Stimulated activated naive B cell treated with anti-CD40 and anti-IgM and Interleukin-4, amounts not matched to agents 10 μg/mL and 1 μg/mL and 100 μg/mL, for 72 hours (primary cell): ENCODE results near the gene ROBO1.

Experiments used
- ATAC-seq, 2 donors: fragments of 150-1000 bp; cut with Tn5 transposase; replicated peaks; 2 replicates each; pipeline ENCODE4 v1.10.0; 2021; ENCODE audit warnings: moderate library complexity in 1 of 2
- DNase-seq: peaks from one replicate; pipeline ENCODE4 v3.0.0; 2021
- H3K27ac Mint-ChIP-seq: one replicate; pipeline ENCODE4 v1.8.0; 2022; ENCODE audit warnings: mild to moderate bottlenecking, mixed read lengths
- H3K27me3 Mint-ChIP-seq, 2 donors: one replicate each; pipeline ENCODE4 v1.8.0; 2022; ENCODE audit warnings: mixed read lengths in 2 of 2
- H3K36me3 Mint-ChIP-seq, 2 donors: one replicate each; pipeline ENCODE4 v1.8.0; 2022; ENCODE audit warnings: mixed read lengths in 2 of 2, mild to moderate bottlenecking in 1 of 2
- H3K4me1 Mint-ChIP-seq, 2 donors: one replicate each; pipeline ENCODE4 v1.8.0; 2022; ENCODE audit warnings: mixed read lengths in 2 of 2, mild to moderate bottlenecking in 1 of 2
- H3K4me3 Mint-ChIP-seq, 2 donors: one replicate each; pipeline ENCODE4 v1.8.0; 2022; ENCODE audit warnings: mild to moderate bottlenecking in 2 of 2, mixed read lengths in 2 of 2, moderate library complexity in 1 of 2
- H3K9me3 Mint-ChIP-seq, 2 donors: one replicate each; pipeline ENCODE4 v1.8.0; 2022; ENCODE audit warnings: mixed read lengths in 2 of 2, mild to moderate bottlenecking in 1 of 2

ROBO1 gene

GRCh38 chr3:79423417-79423816, 344.4 kb downstream of the ROBO1 start:
- Mint-ChIP-seq H3K27ac (no peak overlapping the region), H3K4me3 (no peak overlapping the region), H3K9me3 (peaks cover 1 to 3% of the 10 kb centered on the region in 2 donors), H3K4me1 (no peaks in the 10 kb centered on the region), H3K27me3 (no peaks in the 10 kb centered on the region), H3K36me3 (no peaks in the 10 kb centered on the region)
- no peak for DNase-seq
- no peak for ATAC-seq

- no peaks in the 10 kb centered on the region for H3K27me3 Mint-ChIP-seq
Measured at GRCh38 chr3:79421273-79421672, 346.5 kb downstream of the ROBO1 start.

GRCh38 chr3:79418855-79419621, 348.8 kb downstream of the ROBO1 start:
- Mint-ChIP-seq H3K9me3 (peaks cover 1 to 4% of the 10 kb centered on the region in 2 donors), H3K27me3 (no peaks in the 10 kb centered on the region), H3K4me1 (no peaks in the 10 kb centered on the region), H3K36me3 (no peaks in the 10 kb centered on the region), H3K27ac (no peak overlapping the region), H3K4me3 (no peak overlapping the region)
- ATAC-seq (no peak), DNase-seq (no peak)

More at GRCh38 chr3:79421273-79421672, 346.5 kb downstream of the ROBO1 start:
- H3K4me3 Mint-ChIP-seq, result no peak overlapping the region
- no peak for ATAC-seq
- no peak overlapping the region for H3K27ac Mint-ChIP-seq
- H3K9me3 Mint-ChIP-seq, result peaks cover under 1 to 1% of the 10 kb centered on the region in 2 donors
- H3K4me1 Mint-ChIP-seq, result no peaks in the 10 kb centered on the region
- DNase-seq, result no peak
- H3K36me3 Mint-ChIP-seq, result no peaks in the 10 kb centered on the region

- Mint-ChIP-seq H3K4me3 (no peak overlapping the region), H3K27ac (no peak overlapping the region), H3K4me1 (no peaks in the 10 kb centered on the region), H3K27me3 (no peaks in the 10 kb centered on the region), H3K9me3 (peaks cover 1 to 4% of the 10 kb centered on the region in 2 donors), H3K36me3 (no peaks in the 10 kb centered on the region)
- DNase-seq, result no peak
- ATAC-seq, result no peak
Measured at GRCh38 chr3:79415356-79415755, 352.4 kb downstream of the ROBO1 start.

- Mint-ChIP-seq H3K36me3 (no peaks in the 10 kb centered on the region), H3K9me3 (peaks cover 1 to 4% of the 10 kb centered on the region in 2 donors), H3K4me3 (no peak overlapping the region), H3K4me1 (no peaks in the 10 kb centered on the region), H3K27me3 (no peaks in the 10 kb centered on the region), H3K27ac (no peak overlapping the region)
- no peak for ATAC-seq
- no peak for DNase-seq
Measured at GRCh38 chr3:79414806-79415205, 353.0 kb downstream of the ROBO1 start.

- Mint-ChIP-seq H3K27me3 (no peaks in the 10 kb centered on the region), H3K36me3 (no peaks in the 10 kb centered on the region), H3K4me3 (no peak overlapping the region), H3K27ac (no peak overlapping the region), H3K9me3 (peaks cover 1 to 4% of the 10 kb centered on the region in 2 donors), H3K4me1 (no peaks in the 10 kb centered on the region)
- DNase-seq (no peak), ATAC-seq (no peak)
Measured at GRCh38 chr3:79414035-79414434, 353.8 kb downstream of the ROBO1 start.

- Mint-ChIP-seq H3K4me3 (no peak overlapping the region), H3K9me3 (peaks cover 1 to 4% of the 10 kb centered on the region in 2 donors), H3K27ac (no peak overlapping the region), H3K36me3 (no peaks in the 10 kb centered on the region), H3K4me1 (no peaks in the 10 kb centered on the region), H3K27me3 (no peaks in the 10 kb centered on the region)
- DNase-seq (no peak), ATAC-seq (no peak)
Measured at GRCh38 chr3:79412537-79412936, 355.3 kb downstream of the ROBO1 start.

- Mint-ChIP-seq H3K4me3 (no peak overlapping the region), H3K4me1 (no peaks in the 10 kb centered on the region)
Measured at GRCh38 chr3:79410617-79411016, 357.2 kb downstream of the ROBO1 start.

GRCh38 chr3:79410136-79410535, 357.7 kb downstream of the ROBO1 start:
- H3K9me3 Mint-ChIP-seq, result peaks cover 0 to 3% of the 10 kb centered on the region in 2 donors
- no peak for ATAC-seq

More at GRCh38 chr3:79410617-79411016, 357.2 kb downstream of the ROBO1 start:
- ATAC-seq (no peak), DNase-seq (no peak)
- Mint-ChIP-seq H3K36me3 (no peaks in the 10 kb centered on the region), H3K27me3 (no peaks in the 10 kb centered on the region), H3K9me3 (peaks cover 0 to 3% of the 10 kb centered on the region in 2 donors), H3K27ac (no peak overlapping the region)

GRCh38 chr3:79406175-79406574, 361.6 kb downstream of the ROBO1 start:
- no peak for DNase-seq
- no peak overlapping the region for H3K4me3 Mint-ChIP-seq
- no peak for ATAC-seq
- no peaks in the 10 kb centered on the region for H3K4me1 Mint-ChIP-seq
- peaks cover 0 to 2% of the 10 kb centered on the region in 2 donors for H3K9me3 Mint-ChIP-seq
- H3K36me3 Mint-ChIP-seq, result no peaks in the 10 kb centered on the region
- H3K27ac Mint-ChIP-seq, result no peak overlapping the region
- no peaks in the 10 kb centered on the region for H3K27me3 Mint-ChIP-seq

More at GRCh38 chr3:79410136-79410535, 357.7 kb downstream of the ROBO1 start:
- Mint-ChIP-seq H3K27me3 (no peaks in the 10 kb centered on the region), H3K4me3 (no peak overlapping the region), H3K36me3 (no peaks in the 10 kb centered on the region), H3K4me1 (no peaks in the 10 kb centered on the region), H3K27ac (no peak overlapping the region)
- no peak for DNase-seq

GRCh38 chr3:79405183-79405582, 362.6 kb downstream of the ROBO1 start:
- no peaks in the 10 kb centered on the region for H3K27me3 Mint-ChIP-seq
- no peak for ATAC-seq
- no peaks in the 10 kb centered on the region for H3K36me3 Mint-ChIP-seq

GRCh38 chr3:79396595-79396994, 371.2 kb downstream of the ROBO1 start:
- no peak overlapping the region for H3K4me3 Mint-ChIP-seq
- no peaks in the 10 kb centered on the region for H3K27me3 Mint-ChIP-seq
- no peaks in the 10 kb centered on the region for H3K4me1 Mint-ChIP-seq
- peaks cover 0 to 6% of the 10 kb centered on the region in 2 donors for H3K9me3 Mint-ChIP-seq
- ATAC-seq (no peak), DNase-seq (no peak)
- H3K27ac Mint-ChIP-seq, result no peak overlapping the region
- H3K36me3 Mint-ChIP-seq, result no peaks in the 10 kb centered on the region

More at GRCh38 chr3:79405183-79405582, 362.6 kb downstream of the ROBO1 start:
- DNase-seq, result no peak
- peaks cover 0 to 2% of the 10 kb centered on the region in 2 donors for H3K9me3 Mint-ChIP-seq
- no peaks in the 10 kb centered on the region for H3K4me1 Mint-ChIP-seq
- H3K4me3 Mint-ChIP-seq, result no peak overlapping the region
- no peak overlapping the region for H3K27ac Mint-ChIP-seq

GRCh38 chr3:79392479-79392878, 375.3 kb downstream of the ROBO1 start:
- no peaks in the 10 kb centered on the region for H3K27me3 Mint-ChIP-seq
- H3K4me1 Mint-ChIP-seq, result no peaks in the 10 kb centered on the region
- no peaks in the 10 kb centered on the region for H3K9me3 Mint-ChIP-seq
- no peak overlapping the region for H3K4me3 Mint-ChIP-seq
- no peaks in the 10 kb centered on the region for H3K36me3 Mint-ChIP-seq
- ATAC-seq (no peak), DNase-seq (no peak)
- no peak overlapping the region for H3K27ac Mint-ChIP-seq

- Mint-ChIP-seq H3K9me3 (no peaks in the 10 kb centered on the region), H3K4me3 (no peak overlapping the region), H3K36me3 (no peaks in the 10 kb centered on the region), H3K27ac (no peak overlapping the region), H3K27me3 (no peaks in the 10 kb centered on the region), H3K4me1 (no peaks in the 10 kb centered on the region)
- no peak for DNase-seq
- ATAC-seq, result no peak
Measured at GRCh38 chr3:79390352-79390751, 377.4 kb downstream of the ROBO1 start.

GRCh38 chr3:79385211-79385610, 382.6 kb downstream of the ROBO1 start:
- Mint-ChIP-seq H3K36me3 (no peaks in the 10 kb centered on the region), H3K9me3 (peaks cover 0 to 4% of the 10 kb centered on the region in 2 donors), H3K4me3 (no peak overlapping the region), H3K27ac (no peak overlapping the region), H3K27me3 (no peaks in the 10 kb centered on the region), H3K4me1 (no peaks in the 10 kb centered on the region)
- no peak for DNase-seq
- no peak for ATAC-seq
